ENCODE measurements around the gene POLR3C.

POLR3C gene, protein sequence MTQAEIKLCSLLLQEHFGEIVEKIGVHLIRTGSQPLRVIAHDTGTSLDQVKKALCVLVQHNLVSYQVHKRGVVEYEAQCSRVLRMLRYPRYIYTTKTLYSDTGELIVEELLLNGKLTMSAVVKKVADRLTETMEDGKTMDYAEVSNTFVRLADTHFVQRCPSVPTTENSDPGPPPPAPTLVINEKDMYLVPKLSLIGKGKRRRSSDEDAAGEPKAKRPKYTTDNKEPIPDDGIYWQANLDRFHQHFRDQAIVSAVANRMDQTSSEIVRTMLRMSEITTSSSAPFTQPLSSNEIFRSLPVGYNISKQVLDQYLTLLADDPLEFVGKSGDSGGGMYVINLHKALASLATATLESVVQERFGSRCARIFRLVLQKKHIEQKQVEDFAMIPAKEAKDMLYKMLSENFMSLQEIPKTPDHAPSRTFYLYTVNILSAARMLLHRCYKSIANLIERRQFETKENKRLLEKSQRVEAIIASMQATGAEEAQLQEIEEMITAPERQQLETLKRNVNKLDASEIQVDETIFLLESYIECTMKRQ

GRCh38 chr1:145823565-145824498 is at the start of gene POLR3C, which contains the start of gene RNF115:
POLR3C (plus strand) TSS chr1:145824200; CDS start chr1:145825777, 1,577 bp downstream.
RNF115 (minus strand) TSS chr1:145824095; CDS start chr1:145823873, 222 bp downstream.
- peak; percentile 94 for DNase-seq (ENCODE audit: low spot score)
- Histone ChIP-seq H3K4me3 (peak within 1 kb of the TSS; percentile 71), H3K27ac (peak within 1 kb of the TSS; percentile 71 to 92)
- no peak for TF ChIP-seq CTCF (IDR thresholded peaks at IDR 0.05)

GRCh38 chr1:145777357-145778145 is 46.4 kb upstream of the POLR3C start:
- TF ChIP-seq CTCF (IDR thresholded peaks at IDR 0.05), result no peak
- DNase-seq (ENCODE audit: low spot score), result no peak
- peak overlapping the region in 1 of 2 donors; percentile 34 for H3K27ac ChIP-seq
- no peak overlapping the region for H3K4me3 ChIP-seq

DNA sequence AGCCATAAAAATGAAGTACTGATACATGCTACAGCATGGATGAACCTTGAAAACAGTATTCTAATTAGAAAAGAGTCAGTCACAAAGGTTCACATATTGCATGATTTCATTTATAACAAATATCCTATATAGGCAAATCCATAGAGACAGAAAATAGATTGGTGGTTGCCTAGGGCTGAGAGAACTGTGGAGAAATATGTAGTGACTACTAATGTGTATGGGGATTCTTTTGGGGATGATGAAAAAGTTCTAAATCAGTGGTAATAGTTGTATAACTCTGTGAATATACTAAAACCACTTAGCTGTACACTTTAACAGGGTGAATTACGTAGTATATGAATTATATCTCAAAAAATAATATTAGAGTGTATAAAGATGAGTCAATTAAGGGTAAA is 45.9 kb upstream of the POLR3C start:
- H3K27ac ChIP-seq, result peak overlapping the region in 1 of 2 donors; percentile 34
- TF ChIP-seq CTCF (IDR thresholded peaks at IDR 0.05), result no peak
- no peak for DNase-seq (ENCODE audit: low spot score)
- no peak overlapping the region for H3K4me3 ChIP-seq

- H3K4me3 ChIP-seq, result peak overlapping the region; percentile 59
- TF ChIP-seq CTCF (IDR thresholded peaks at IDR 0.05), result no peak
- no peak for DNase-seq (ENCODE audit: low spot score)
- peak overlapping the region; percentile 87 to 88 for H3K27ac ChIP-seq
Observed at GRCh38 chr1:145782272-145783099, 41.5 kb upstream of the POLR3C start.

DNA sequence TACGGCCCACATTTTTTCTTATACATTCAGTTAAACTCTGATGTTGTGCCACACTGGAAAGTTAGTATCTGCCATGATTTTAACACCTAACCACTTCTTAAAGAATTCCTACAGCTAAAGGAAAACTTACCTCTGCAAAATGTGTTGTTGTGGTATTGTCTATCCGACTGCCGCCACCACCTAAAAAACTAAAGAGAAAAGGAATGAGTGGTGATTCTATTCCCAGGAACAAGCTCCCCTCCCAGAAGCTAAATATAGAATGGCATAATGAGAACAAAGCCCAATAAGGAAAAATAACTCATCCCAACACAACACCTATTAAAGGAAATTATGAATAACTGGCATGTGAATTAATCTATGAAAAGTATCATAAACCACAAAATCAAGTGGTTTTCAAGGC is 39.6 kb upstream of the POLR3C start:
- no peak for TF ChIP-seq CTCF (IDR thresholded peaks at IDR 0.05)
- peak overlapping the region; percentile 69 to 88 for H3K27ac ChIP-seq
- DNase-seq (ENCODE audit: low spot score), result no peak
- H3K4me3 ChIP-seq, result peak overlapping the region; percentile 59
